ENCODE results near the gene ZNF217. TPM values are rescaled to one million over a fixed set of nuclear protein-coding genes. Genes with fewer than 3 reads are reported as not detected.
A peak's percentile ranks its signal among the peaks of the same experiment; 100 is the strongest.
"Not testable (repeated sequence)": the region's sequence is repeated elsewhere in the genome, so short reads cannot be mapped to it uniquely, and the experiment has no call there.

The ZNF217 gene
- total RNA-seq (2014; rRNA removed; shearing (Covaris generic)) = 22.8 and 46.7 TPM in 2 replicates

DNA sequence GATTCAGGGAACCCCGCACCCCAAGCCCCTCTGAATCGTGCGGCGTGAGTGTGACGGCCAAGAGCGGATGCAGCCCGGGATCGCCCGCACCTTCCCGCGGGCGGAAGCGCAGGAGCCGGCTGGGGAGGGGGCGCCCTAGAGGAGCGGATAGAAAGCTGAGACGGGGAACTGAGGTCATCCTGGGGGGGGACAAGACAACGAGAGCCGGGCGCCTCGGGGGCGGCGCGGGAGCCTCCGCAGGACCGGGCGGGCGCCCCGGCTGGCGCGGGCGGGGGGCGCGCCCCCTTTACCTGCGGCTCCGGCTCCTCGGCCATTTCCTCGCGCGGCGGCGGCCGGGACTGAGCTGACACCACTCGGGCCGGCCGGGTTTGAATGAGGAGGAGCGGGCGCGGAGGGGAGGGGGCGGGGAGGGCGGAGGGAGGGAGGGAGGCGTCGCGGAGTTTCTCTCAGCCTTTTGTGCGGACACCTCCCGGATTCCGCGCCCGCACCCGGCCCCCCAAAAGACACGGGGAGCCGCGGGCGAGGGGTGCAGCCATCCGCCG is at the start of gene ZNF217:
ZNF217 (minus strand) TSS at position 374 of the 542 bp plus-strand sequence. CDS start 11,013 bp downstream, outside the sequence.
- DNase-seq (ENCODE audit: low read depth) = peak; percentile 74

DNA sequence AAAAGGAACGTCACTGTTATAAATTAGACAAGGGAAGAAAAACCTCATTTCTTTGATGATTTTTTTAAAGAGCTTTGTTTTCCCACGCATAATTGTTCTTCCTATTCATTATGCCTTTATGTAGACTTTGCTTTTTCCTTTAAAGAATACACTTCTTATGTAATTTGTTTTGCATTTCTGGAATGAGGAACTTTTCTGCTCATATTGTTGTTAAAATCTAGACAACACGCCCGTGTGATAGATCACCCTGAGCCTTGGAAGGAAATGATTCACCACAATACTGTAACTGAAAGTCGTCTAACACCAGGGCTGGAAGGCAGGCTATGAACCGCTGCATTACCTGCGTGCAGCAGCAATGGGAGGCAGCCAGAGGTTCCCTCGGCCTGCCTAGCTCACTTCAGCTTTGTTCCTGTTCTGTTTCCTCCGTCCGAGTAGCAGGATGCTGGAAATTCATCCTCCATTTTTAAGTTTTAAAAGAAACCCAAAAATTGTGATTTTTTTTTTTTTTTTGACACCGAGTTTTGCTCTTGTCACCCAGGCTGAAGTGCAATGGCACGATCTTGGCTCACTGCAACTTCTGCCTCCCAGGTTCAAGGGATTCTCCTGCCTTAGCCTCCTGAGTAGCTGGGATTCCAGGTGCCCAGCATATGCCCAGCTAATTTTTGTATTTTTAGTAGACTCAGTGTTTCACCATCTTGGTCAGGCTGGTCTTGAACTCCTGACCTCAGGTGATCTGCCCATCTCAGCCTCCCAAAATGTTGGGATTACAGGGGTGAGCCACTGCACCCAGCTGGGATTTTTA is 49.6 kb upstream of the ZNF217 start:
- peak; percentile 95 for DNase-seq (ENCODE audit: low read depth)

DNA sequence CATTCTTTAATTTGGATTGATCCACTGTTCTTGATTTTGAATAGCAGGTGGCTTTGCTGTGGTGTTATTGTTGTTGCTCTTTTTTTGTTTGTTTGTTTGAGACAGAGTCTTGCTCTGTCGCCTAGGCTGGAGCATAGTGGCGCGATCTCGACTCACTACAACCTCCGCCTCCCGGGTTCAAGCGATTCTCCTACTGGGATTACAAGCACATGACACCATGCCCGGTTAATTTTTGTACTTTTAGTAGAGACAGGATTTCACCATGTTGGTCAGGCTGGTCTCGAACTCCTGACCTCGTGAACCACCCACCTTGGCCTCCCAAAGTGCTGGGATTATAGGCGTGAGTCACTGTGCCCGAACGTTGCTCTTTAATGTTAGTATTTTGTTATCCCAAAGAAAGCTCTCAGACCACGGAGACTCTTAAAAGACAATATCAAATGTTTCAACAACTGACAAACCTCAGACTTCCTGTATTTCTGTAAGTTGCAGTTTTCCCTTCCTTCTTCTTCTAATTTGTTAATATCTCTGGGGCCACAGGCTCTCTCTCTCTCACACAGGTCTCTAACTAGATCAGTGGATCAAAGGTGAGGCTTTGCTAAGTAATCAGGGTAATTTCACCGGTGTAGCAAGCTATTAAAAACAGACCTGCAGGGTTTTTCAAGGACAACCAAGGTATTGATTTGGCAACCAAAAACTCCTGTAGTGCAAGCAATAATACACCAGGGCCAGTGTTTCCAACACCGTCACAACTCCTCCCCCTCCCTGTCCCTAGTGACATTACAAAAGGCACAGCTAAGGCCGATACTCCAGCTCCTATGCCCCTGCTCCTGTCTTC is 48.8 kb upstream of the ZNF217 start:
- peak; percentile 94 for DNase-seq (ENCODE audit: low read depth)

DNA sequence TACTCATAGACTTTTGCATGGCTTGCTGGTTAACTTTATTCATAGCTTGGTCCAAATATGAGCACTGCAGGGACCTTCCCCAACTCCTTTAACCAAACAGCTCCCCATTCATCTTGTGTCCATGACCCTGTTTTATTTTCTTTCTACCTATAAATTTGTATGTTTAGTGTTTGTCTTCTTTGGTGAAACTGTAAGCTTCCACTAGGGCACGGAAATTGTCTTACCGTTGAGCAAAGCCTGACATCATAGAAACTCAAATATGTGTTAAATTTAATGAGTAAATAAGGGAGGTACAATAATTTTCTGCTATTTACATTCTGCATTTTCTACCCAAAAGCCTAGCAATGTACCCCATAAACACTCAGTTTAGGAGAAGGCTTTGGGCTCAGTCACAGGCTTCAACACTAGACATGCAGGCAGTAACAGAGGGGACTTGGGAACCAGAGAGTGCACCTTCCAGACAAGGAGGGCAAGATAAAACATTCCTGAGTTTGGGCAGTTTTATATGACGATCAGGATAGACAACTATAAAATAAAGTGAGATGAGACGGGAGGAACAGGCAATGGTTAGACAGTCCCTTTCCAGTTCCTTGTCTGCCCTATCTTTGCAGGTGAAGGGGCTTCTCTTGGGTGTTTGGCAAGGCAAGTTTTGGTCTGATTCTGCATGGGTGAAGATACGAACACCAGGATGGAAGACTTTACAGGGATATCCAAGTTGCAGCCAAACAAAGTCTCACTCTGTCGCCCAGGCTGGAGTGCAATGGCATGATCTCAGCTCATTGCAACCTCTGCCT is 46.2 kb upstream of the ZNF217 start:
- no peak for DNase-seq (ENCODE audit: low read depth)

DNA sequence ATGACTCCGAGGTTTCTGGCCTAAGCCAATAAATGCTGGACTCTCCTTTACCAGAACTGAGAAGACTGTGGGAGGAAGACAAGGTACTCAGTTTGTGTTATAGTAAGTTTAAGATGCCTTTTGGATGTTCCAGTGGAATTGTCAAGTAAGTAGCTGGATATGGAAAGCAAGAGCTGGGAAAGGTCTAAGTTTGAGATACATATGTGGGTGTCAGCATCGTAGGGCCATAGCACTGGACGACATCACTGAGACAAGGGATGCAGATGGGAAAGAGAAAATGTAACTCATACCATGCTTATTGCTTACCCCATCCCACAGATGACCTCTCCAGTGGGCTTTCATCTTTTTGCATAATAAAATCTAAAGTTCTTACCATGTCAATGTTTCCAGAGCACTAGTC is 45.5 kb upstream of the ZNF217 start:
- no peak for DNase-seq (ENCODE audit: low read depth)

DNA sequence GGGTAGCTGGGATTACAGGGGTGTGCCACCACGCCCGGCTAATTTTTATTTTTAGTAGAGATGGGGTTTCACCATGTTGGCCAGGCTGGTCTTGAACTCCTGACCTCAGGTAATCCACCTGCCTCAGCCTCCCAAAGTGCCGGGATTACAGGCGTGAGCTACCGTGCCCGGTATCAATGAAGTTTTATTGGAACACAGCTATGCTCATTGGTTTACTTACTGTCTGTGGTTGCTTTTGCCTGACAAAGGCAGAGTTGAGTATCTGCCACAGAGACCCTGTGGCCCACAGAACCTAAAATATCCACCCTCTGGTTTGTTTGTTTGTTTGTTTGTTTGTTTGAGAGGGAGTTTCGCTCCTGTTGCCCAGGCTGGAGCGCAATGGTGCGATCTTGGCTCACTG is 43.7 kb upstream of the ZNF217 start:
- DNase-seq (ENCODE audit: low read depth) = not testable (repeated sequence)

DNA sequence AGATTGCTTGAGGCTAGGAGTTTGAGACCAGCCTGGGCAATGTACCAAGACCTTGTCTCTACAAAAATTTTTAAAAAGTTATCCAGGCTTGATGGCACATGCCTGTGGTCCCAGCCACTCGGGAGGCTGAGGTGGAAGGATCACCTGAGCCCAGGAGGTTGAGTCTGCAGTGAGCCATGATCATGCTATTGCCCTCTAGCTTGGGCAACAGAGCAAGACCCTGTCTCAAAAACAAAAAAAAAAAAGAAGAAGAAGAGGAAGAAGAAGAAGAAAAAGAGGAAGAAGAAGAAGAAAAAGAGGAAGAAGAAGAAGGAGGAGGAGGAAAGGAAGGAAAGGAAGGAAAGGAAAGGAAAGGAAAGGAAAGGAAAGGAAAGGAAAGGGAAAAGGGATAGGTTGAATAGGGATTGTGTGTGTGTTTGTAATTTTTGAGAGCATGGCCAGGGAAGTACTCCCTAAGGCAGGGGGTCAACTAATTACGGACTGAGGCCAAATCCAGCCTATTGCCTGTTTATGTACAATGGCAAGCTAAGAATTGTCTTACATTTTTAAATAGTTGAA is 43.0 kb upstream of the ZNF217 start:
- DNase-seq (ENCODE audit: low read depth) = peak; percentile 69

DNA sequence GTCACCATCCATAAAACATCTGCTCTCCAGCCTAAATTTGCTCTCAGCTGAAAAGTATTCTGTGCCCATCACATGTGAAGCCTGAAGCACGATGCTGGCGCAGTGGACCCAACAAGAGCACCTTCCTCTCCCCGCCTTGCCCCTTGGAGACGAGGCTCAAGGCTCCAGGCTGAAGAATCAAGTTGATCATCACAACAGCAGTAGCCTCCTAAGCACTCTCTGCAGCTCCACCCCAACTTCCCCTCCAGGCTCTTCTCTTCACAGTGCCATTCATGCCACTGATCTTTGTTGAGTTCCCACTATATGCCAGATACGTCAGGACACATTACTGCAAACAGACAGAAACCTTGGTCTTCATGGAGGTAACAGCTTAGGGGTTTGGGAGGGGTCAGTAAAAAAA is 41.6 kb upstream of the ZNF217 start:
- no peak for DNase-seq (ENCODE audit: low read depth)

DNA sequence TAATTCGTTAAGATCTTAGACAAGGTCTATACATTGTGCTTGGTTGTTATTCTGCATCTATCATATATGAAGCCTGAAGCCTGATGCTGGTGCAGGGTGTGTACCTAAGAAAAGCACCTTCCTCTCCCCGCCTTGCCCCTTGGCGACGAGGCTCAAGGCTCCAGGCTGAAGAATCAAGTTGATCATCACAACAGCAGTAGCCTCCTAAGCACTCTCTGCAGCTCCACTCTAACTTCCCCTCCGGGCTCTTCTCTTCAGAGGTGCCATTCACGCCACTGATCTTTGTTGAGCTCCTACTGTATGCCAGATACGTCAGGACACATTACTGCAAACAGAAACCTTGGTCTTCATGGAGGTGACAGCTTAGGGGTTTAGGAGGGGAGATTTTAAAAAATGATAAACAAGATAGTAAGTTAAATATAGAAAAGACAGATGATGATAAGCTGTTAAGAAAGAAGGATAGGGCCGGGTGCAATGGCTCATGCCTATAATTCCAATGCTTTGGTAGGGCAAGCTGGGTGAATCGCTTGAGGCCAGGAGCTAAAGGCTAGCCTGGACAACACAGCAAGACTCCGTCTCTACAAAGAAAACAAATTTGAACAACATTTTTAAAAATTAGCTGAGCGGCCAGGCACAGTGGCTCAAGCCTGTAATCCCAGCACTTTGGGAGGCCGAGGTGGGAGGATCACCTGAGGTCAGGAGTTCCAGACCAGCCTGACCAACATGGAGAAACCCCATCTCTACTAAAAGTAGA is 38.4 kb upstream of the ZNF217 start:
- DNase-seq (ENCODE audit: low read depth) = no peak

DNA sequence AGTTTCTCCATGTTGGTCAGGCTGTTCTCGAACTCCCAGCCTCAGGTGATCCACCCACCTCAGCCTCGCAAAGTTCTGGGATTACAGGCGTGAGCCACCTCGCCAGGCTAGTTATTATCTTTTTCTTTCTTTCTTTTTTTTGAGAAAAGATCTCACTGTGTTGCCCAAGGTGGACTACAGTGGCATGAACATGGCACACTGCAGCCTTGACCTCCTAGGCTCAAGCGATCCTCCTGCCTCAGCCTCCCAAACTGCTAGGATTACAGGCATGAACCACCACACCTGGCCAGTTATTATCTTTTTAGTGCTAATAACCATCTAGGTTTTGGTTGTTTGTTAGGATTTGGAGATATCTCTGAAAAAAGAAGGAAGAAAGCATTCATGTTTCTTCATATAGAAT is 35.8 kb upstream of the ZNF217 start:
- DNase-seq (ENCODE audit: low read depth) = no peak

DNA sequence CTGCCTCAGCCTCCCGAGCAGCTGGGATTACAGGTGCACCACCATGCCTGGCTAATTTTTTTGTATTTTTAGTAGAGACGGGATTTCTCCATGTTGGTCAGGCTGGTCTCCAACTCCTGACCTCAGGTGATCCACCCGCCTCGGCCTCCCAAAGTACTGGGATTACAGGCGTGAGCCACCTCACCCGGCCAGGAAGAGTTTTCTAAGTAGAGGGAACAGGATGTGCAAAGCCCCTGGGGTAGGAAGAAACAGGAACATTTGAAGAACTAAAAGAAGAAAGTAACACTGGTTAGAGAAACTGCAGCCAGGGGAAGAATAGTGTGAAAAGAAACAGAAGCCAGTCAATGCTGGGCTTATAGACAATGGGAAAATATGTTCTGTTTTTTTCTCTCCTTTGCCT is 35.1 kb upstream of the ZNF217 start:
- not testable (repeated sequence) for DNase-seq (ENCODE audit: low read depth)

DNA sequence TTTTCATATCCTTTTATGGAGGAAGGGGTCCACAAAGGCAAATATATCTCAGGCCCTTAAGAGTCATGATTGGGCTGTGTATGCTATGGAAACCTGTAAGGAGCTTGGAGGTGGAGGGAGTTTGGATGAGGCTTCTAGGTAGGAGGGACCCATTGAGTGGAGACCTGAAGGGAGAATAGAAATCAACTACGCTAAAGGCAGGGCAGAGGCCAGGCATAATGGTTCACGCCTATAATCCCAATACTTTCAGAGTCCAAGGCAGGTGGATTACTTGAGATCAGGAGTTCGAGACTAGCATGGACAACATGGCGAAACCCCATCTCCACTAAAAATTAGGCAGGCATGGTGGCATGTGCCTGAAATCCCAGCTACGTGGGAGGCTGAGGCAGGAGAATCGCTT is 34.4 kb upstream of the ZNF217 start:
- DNase-seq (ENCODE audit: low read depth) = no peak

DNA sequence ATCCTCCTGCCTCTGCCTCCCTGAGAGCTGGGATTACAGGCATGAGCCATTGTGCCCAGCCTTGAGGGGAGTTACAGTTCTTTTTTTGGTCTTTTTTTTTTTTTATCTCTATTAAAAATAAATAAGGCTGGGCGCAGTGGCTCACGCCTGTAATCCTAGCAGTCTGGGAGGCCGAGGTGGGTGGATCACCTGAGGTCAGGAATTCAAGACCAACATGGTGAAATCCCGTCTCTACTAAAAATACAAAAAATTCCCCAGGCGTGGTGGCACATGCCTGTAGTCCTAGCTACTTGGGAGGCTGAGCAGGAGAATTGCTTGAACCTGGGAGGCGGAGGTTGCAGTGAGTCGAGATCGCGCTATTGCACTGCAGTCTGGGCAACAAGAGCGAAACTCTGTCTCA is 33.4 kb upstream of the ZNF217 start:
- DNase-seq (ENCODE audit: low read depth) = not testable (repeated sequence)

DNA sequence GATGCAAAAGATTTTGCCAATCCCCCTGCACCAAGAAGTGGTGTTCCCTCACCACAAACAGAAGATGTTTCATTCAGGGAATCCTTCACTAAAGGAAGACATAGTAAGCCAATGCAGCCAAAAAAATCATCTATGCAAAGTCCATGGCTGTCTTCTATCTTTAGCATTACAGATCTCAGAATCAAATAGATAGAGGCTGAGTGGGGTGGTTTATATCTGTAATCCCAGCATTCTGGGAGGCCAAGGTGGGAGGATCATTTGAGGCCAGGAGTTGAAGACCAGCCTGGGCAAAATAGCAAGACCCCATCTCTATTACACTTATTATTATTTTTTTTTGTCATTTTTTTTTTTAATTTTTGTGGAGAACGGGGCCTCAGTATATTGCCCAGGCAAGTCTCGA is 32.9 kb upstream of the ZNF217 start:
- DNase-seq (ENCODE audit: low read depth) = no peak

DNA sequence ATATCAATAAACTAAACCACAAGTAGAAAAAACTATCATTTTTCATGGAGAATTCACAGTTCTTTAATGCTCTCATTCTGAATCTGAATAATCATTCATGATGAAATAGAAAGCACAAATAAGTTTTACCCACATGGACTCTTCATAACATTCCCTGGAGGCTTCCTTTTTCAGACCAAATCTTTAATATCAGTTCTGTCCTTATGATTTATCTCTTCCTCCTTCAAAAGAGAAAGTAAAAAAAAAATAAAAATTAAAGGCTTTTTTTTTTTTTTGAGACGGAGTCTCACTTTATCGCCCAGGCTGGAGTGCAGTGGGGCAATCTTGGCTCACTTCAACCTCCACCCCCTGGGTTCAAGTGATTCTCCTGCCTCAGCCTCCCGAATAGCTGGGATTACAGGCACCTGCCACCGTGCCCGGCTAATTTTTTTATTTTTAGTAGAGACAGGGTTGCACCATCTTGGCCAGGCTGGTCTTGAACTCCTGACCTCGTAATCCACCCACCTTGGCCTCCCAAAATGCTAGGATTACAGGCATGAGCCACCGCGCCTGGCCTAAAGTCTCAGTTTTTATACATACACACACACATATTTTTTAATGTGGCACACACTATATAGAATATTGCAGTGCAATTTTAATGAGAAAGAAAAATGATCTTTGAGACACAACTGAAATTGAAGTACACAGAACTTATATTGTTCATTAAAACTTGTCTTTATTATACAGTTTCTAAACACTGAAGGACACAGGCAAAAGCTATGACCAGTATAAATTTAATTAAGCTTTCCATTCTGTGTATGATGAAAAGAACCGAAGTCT is 31.9 kb upstream of the ZNF217 start:
- no peak for DNase-seq (ENCODE audit: low read depth)

DNA sequence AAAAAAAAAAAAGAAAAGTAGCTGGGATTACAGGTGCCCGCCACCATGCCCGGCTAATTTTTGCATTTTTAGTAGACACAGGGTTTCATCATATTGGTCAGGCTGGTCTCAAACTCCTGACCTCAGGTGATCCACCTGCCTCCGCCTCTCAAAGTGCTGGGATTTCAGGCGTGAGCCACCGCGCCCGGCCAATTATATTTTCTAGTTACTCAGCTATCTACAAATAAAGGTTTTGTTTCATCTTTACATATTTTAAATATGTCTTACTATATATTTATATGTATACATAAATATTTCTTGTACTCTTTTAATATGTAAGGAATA is 31.2 kb upstream of the ZNF217 start:
- DNase-seq (ENCODE audit: low read depth) = not testable (repeated sequence)

DNA sequence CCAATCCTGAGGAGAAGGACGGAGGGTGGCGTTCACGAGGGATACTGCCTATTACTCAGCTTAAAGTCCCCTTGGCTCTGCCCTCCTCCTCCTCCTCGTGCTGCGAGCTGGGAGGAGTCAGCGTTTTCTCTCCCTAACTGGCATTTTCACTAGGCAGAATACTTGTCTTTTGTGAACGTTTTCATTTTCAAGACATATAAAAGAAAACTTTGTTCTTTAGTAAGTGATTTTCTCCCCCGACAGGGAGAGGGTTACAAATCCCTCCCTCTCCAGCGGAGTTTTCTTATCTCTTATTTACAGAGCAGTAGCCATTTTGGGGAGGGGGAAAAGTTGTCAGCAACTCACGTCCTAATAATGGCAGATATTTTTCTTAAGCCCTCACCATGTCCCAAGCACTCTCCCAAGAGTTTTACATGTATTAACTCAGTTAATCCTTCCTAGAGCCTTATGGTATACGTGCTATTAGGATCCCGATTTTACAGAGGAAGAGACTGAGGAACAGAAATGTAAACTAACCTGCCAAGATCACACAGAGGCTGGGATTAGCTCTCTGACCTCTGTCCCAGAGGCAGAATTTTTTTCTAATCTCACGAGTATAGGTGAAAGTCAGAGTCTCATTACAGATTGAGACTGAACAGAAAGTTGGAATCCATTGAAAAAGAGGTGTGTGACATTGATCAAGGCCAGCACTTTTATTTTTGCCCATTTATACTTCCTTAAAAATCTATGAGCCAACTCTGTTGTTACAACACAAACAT is 30.0 kb upstream of the ZNF217 start:
- DNase-seq (ENCODE audit: low read depth) = peak; percentile 92

DNA sequence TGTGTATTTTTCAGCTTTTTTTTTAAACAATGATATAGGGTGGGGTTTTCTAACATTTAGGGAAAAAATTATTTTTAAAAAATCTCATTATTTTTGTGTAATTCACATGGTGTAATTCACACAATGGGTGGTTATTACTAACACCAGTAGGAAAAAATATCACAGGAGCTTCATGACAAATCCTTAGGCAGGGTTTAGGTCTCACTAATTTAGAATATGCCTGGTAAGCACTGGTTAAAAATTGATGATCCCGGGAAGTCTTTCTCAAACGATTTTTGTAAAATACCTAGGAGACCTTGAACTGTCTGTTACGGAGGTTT is 29.5 kb upstream of the ZNF217 start:
- DNase-seq (ENCODE audit: low read depth) = no peak
